ENCODE data around the gene GGT6.
A peak's percentile ranks its signal among the peaks of the same experiment; 100 is the strongest.

Gene GGT6

DNA sequence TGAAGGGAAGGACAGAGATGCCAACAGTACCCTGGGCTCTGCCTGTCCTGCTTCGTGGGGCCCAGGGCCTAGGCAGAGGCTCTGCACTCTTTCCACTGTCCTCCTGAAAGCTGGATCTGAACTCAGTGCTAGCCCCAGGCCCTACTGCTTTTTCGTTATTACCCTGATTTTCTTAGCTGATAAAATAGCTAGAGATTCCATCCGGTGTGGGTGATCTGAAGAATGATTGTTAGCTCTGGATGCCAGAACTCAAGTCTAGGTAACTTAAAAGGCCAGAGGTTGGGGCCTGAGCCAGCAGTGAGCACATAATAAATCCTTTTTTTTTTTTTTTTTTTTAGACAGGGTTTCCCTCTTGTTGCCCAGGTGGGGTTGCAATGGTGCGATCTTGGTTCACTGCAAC, 3.4 kb downstream of the GGT6 start:
- Histone ChIP-seq H3K27ac (replicated peaks) (no peak overlapping the region), H3K27me3 (ENCODE audit: insufficient read depth, poor library complexity, severe bottlenecking) (no peaks in the 10 kb centered on the region), H3K4me3 (replicated peaks; ENCODE audit: insufficient read depth, low read length) (no peak overlapping the region)
- TF ChIP-seq SPI1 (IDR thresholded peaks at IDR 0.05; ENCODE audit: borderline replicate concordance, low read depth) (no peak), GABPA (IDR thresholded peaks at IDR 0.05; ENCODE audit: low read depth) (no peak), REST (IDR thresholded peaks at IDR 0.05; ENCODE audit: insufficient replicate concordance, low read depth) (no peak), POLR2AphosphoS5 (IDR thresholded peaks at IDR 0.05; ENCODE audit: low read depth) (no peak)
- TF ChIP-seq, protein P1, sequence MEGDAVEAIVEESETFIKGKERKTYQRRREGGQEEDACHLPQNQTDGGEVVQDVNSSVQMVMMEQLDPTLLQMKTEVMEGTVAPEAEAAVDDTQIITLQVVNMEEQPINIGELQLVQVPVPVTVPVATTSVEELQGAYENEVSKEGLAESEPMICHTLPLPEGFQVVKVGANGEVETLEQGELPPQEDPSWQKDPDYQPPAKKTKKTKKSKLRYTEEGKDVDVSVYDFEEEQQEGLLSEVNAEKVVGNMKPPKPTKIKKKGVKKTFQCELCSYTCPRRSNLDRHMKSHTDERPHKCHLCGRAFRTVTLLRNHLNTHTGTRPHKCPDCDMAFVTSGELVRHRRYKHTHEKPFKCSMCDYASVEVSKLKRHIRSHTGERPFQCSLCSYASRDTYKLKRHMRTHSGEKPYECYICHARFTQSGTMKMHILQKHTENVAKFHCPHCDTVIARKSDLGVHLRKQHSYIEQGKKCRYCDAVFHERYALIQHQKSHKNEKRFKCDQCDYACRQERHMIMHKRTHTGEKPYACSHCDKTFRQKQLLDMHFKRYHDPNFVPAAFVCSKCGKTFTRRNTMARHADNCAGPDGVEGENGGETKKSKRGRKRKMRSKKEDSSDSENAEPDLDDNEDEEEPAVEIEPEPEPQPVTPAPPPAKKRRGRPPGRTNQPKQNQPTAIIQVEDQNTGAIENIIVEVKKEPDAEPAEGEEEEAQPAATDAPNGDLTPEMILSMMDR (IDR thresholded peaks at IDR 0.05; ENCODE audit: insufficient read depth, low read length): no peak
- no peak for DNase-seq (ENCODE audit: low read depth in 1 of 2, low spot score in 1 of 2)

- no peak for TF ChIP-seq GABPA (IDR thresholded peaks at IDR 0.05; ENCODE audit: low read depth)
- no peak for TF ChIP-seq POLR2AphosphoS5 (IDR thresholded peaks at IDR 0.05; ENCODE audit: low read depth)
- Histone ChIP-seq H3K27me3 (ENCODE audit: insufficient read depth, poor library complexity, severe bottlenecking) (no peaks in the 10 kb centered on the region), H3K27ac (replicated peaks) (peak overlapping the region; percentile 89), H3K4me3 (replicated peaks; ENCODE audit: insufficient read depth, low read length) (peak overlapping the region; percentile 89)
- DNase-seq (ENCODE audit: low read depth in 1 of 2, low spot score in 1 of 2): no peak
Observed at GRCh38 chr17:4555873-4556759, 4.3 kb downstream of the GGT6 start.

- H3K27ac ChIP-seq (replicated peaks): peak within 1 kb of the TSS; percentile 89
- no peaks in the 10 kb centered on the region for H3K27me3 ChIP-seq (ENCODE audit: insufficient read depth, poor library complexity, severe bottlenecking)
- TF ChIP-seq GABPA (IDR thresholded peaks at IDR 0.05; ENCODE audit: low read depth): peak; percentile 79
- no peak for TF ChIP-seq REST (IDR thresholded peaks at IDR 0.05; ENCODE audit: insufficient replicate concordance, low read depth)
- peak; percentile 70; the same call in 1 of the 2 replicates for TF ChIP-seq SPI1 (IDR thresholded peaks at IDR 0.05; ENCODE audit: borderline replicate concordance, low read depth)
- peak; percentile 64; the same call in 1 of the 2 replicates for TF ChIP-seq POLR2AphosphoS5 (IDR thresholded peaks at IDR 0.05; ENCODE audit: low read depth)
- TF ChIP-seq, protein P1 (IDR thresholded peaks at IDR 0.05; ENCODE audit: insufficient read depth, low read length): no peak
- H3K4me3 ChIP-seq (replicated peaks; ENCODE audit: insufficient read depth, low read length): peak within 1 kb of the TSS; percentile 89
- DNase-seq (ENCODE audit: low read depth in 1 of 2, low spot score in 1 of 2): peak; percentile 83 to 92
Observed at GRCh38 chr17:4554997-4555799, 5.2 kb downstream of the GGT6 start, which contains the start of gene MYBBP1A. Gene MYBBP1A (minus strand): TSS chr17:4555384. CDS start chr17:4555324, 60 bp downstream.

Measured in HL-60 (cell line).